ENCODE data around the gene KRT7. TPM values are rescaled to one million over a fixed set of nuclear protein-coding genes. Genes with fewer than 3 reads are reported as not detected.
"Not testable (repeated sequence)": the region's sequence is repeated elsewhere in the genome, so short reads cannot be mapped to it uniquely, and the experiment has no call there.

The KRT7 gene
- total RNA-seq, 1 experiment from 2014 or later = 302 TPM

DNA sequence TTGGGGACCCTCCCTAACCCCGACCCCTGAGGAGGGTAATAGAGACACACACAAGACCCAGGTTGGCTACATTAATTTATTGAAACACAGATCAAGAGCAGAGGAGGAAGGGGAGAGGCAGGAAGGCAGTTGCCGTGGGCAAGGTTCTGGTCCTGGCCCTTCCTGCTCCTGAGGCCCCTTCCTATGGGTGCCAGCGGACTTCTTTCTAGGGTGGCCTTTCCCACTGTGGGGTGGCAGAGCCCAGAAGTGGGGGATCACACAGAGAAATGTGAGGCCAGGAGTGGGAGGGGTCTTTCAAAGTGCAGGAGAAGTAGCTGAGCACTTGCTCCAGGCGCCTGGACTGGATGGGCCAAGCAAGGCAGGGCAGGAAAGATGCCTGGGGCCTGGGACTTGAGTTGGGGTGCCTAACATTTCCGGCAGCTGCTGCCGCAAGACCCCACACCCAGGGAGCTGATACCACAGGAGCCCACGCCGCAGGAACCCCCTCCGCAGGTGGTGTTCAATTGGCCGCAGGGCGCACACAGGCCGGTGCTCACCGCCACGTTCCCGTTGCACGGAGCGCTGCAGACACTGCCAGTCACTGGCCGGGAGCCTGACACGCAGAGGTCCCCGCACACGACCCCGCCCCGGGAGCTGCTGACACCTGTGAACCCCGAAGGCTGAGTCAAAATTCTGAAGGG lies 52.9 kb downstream of the KRT7 start:
- Histone ChIP-seq H3K9me3 (no peaks in the 10 kb centered on the region), H3K36me3 (no peaks in the 10 kb centered on the region), H3K27me3 (no peaks in the 10 kb centered on the region), H3K4me3 (no peak overlapping the region)
- no peak for DNase-seq

DNA sequence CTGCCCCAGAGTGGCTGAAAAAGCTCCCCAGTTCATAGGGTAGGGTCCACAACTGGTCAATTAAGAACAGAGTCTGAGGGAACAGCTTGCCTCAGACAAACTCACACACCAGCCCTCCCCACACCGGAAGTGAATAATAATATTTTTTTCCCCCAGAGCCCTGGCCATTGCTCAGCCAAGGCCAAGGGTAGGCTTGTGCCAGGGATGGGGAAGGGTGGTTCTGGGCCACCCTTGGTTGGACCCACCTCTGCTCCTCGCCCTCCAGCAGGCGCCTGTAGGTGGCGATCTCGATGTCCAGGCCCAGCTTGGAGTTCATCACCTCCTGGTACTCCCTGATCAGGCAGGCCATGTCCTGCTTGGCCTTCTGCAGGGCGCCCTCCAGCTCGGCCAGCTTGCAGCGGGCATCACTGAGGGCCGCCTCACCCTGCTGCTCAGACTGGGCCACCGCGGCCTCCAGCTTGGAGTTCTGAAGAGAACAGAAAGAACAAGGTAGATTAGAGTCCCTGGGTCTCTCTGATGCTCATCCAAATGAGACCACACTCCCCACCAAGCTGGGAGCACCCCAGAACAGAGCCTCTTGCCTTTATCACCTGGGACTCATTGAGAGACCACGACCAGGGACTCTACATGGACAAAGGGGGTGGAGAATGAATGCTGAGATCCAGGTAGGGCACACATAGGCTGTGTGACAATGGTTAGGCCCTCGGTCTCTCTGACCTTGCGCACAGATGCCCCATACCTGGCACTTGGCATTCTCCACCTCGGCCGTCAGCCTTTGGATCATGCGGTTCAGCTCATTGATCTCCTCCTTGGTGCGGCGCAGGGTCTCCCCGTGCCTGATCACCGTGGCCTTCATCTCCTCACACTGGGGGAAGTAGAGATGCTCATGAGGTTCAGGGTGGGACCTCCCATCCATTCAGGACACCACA lies 54.1 kb downstream of the KRT7 start:
- H3K36me3 ChIP-seq, H3K27me3 ChIP-seq, H3K4me3 ChIP-seq, DNase-seq, H3K9me3 ChIP-seq: not testable (repeated sequence)

DNA sequence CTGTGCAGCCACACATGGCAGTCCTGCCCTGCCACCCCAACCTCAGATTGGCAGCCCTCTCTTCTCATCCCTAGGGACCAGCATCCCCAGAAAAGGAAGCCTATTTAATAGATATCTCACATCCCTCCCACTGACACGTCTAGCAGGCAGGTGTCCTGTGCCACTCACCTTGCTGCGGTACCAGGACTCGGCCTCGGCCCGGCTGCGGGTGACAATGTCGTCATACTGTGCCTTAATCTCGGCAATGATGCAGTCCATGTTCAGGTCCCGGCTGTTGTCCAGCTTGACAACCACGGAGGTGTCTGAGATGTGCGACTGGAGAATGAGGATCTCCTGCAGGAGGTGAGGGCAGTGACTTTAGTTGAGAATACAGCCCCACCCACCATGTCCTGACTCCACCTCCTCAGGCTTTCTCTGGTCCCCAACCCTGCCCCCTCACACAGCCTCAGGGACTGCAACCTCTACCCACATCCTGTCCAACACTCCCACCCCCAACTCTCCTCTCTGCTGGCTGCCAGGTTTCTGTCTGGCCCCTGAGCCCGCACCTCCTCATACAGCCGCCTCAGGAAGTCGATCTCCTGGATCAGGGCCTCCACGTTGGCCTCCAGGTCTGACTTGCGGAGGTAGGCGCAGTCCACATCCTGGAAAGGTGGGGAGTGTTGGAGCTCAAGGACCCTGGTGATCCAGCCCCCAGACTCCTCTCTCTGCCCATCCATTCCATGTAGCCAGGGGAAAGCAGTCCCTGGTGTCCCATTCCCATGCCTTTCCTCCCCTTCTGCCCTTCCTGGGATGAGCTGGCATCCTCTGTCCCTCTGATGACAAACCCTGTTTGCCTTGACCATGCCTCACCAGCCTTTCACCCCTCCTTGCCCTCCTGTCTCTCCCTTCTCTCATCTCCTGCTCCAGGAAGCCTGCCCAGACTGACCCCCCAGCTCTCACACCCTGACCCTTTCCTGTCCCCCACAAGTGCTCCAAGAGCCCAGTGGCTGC lies 55.1 kb downstream of the KRT7 start:
- not testable (repeated sequence) for H3K36me3 ChIP-seq, H3K4me3 ChIP-seq, DNase-seq, H3K27me3 ChIP-seq, H3K9me3 ChIP-seq

DNA sequence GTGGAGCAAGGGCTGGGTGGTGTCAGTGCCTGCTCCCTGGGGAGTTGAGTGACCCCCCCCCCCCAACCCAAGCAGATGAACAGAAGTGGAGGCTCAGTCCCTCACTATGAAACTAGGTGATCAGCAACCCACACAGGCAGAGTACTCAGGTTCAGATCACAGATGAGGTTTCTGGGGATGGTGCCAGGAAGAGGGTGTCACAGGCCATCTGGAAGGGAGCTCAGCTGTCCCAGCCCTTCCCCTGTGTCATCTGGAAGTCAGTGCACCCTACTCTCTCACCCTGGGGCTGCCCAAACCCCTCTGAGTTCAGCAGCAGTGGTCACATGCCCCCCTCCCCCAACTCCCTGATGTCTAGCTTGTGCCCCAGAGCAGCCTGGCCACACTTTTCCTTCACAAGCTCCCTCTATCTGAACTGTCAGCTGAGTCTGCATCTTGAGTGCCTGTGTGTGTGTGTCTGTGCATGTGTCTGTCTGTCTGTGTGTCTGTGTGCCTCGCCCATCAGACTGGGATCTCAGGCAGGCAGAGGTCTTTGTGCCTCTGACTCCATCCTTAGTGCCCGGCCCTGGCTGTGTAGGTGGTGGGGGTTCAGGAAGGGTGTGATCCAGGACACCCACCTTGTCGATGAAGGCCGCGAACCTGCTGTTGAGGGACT lies 57.6 kb downstream of the KRT7 start:
- not testable (repeated sequence) for DNase-seq, H3K27me3 ChIP-seq, H3K36me3 ChIP-seq, H3K9me3 ChIP-seq, H3K4me3 ChIP-seq

DNA sequence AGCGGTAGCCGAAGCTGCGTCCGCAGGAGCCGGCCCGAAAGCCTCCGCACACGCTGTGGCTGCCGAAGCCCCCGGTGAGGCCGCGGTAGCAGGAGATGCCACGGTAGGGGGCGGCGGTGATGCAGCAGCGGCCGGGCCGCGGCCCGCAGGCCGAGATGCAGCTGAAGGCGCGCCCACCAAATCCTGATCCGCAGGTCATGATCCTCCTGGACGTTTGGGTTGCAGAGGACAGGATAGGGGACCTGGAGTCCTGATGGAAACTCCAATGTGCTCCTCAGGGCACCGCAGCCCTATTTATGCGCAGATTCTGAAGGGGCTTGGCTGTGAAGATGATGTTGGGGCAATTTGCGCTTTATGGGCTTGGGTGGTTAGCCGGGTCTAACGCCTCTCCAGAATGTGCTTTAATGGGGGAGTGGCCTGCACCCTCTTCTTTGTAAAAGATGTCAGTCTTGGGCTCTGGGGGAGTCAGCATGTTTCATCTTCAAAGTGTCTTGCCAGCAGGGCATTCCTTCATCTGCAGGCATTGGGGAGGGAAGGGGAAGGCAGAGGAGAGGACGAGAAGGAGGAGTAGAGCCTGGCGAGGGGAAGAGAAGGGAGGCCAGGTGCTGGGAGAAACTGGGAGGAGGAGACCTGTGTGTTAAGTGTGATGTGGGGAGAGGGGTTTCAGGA lies 58.4 kb downstream of the KRT7 start, which contains the start of gene KRT81:
TSS of gene KRT81 (minus strand) at position 268 of the 669 bp plus-strand sequence. CDS start at position 199, 69 bp downstream.
- no peaks in the 10 kb centered on the region for H3K9me3 ChIP-seq
- no peaks in the 10 kb centered on the region for H3K36me3 ChIP-seq
- H3K27me3 ChIP-seq = no peaks in the 10 kb centered on the region
- H3K4me3 ChIP-seq = no peak within 1 kb of the TSS
- no peak for DNase-seq

DNA sequence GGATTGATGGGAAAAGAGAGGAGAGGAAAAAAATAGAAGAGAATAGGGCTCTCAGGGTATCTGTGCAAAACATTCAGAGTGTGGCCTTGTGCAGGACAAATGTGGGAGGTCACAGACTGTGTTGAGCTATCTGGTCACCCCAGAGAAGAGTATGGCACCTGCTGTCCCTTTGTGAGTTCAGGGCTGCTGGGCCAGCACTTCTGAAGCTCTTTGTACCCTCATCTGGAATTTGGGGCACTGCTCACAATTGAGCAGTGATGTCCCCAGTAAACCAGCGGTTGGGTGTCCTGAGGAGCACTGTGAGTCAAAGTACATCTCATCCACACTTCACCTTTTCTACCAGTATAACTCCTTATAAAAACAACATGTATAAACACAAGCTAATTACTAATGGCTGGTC lies 60.9 kb downstream of the KRT7 start:
- H3K36me3 ChIP-seq = no peaks in the 10 kb centered on the region
- H3K27me3 ChIP-seq = no peaks in the 10 kb centered on the region
- no peak for DNase-seq
- no peaks in the 10 kb centered on the region for H3K9me3 ChIP-seq
- H3K4me3 ChIP-seq = no peak overlapping the region

DNA sequence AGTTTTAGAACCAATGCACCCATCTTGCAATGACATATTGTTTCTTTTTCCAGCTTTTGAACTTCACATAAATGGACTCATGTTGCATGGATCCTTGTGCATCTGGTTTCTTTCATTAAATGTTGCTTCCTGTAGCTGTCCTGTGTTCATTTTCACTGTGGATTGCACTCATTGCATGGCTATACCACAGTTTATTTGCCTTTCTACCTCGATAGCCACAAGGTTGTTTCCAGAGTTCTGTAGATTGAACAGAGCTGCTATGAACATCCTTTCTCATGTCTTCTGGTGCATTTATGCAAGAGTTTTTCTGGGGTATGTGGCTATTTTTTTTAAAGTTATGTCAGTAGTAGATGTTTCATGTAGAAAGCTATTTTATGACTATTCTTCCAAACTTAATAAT lies 61.8 kb downstream of the KRT7 start:
- no peak for DNase-seq

DNA sequence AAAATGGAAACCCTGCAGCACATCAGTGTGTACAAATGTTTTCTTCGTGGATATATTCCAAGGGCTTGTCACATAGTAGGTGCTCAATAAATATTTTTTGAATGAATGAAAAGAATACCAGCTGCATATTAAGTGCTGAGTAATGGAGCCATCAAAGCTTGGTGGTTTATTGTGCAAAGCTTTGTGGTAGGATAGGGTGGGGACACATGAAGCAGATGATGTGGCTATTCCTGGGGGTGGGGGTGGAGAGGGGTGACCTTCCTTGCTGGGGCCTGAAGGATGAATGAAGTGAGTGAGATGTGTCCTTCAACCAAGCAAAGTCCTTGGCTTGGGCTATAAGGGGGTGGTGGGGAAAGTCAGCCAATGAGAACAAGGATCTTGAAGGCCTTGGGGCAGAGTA lies 62.6 kb downstream of the KRT7 start:
- DNase-seq = no peak
- Histone ChIP-seq H3K4me3 (no peak overlapping the region), H3K9me3 (no peaks in the 10 kb centered on the region), H3K27me3 (no peaks in the 10 kb centered on the region), H3K36me3 (no peaks in the 10 kb centered on the region)

More for the DNA sequence above, 61.8 kb downstream of the KRT7 start:
- Histone ChIP-seq H3K27me3 (no peaks in the 10 kb centered on the region), H3K9me3 (no peaks in the 10 kb centered on the region), H3K36me3 (no peaks in the 10 kb centered on the region), H3K4me3 (no peak overlapping the region)

DNA sequence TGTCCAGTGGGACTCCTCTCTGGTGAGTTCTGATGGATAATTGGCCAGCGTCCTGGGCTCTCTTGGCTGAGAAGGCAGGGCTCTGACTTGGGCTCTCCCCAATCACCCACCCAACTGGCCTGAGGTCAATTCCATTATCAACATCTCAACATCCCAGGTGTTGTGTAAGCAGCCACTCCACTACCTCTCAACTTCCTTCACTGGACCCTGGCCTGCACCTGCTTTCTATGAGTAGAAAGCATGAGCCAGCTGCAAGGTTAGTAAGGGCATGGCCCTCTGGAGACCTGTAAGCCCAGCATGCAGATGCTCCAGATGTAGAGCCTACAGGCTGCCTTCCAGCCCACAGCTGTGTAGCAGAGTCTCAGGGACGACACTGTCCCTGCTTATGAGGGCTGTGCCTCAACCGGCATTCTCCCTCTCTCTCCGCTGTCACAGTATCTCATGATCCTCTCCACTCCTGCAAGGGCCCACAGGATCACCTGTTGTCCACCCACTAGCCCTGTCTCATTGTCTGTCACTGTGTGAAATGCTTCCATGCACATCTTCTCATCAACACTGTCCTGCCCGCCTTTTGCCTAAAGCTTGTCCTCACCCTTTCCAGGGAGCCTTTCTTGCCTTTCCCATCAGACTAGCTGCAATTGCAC lies 63.7 kb downstream of the KRT7 start:
- Histone ChIP-seq H3K36me3 (no peaks in the 10 kb centered on the region), H3K9me3 (no peaks in the 10 kb centered on the region), H3K4me3 (no peak overlapping the region), H3K27me3 (no peaks in the 10 kb centered on the region)
- DNase-seq = no peak

Other genes with a start within 250 kb of the KRT7 start
- gene TAMALIN, start 226.3 kb upstream of the KRT7 start, total RNA-seq (2014; rRNA removed; shearing (Covaris generic); ENCODE audit: low replicate concordance) = 1.4 and 2.0 TPM in 2 replicates
- 4.4 TPM in 1 of 2 replicates, not detected in the other for gene NR4A1, start 181.8 kb upstream of the KRT7 start, total RNA-seq (2014; rRNA removed; shearing (Covaris generic); ENCODE audit: low replicate concordance)
- 45.4 and 110 TPM in 2 replicates for gene ATG101, start 163.3 kb upstream of the KRT7 start, total RNA-seq (2014; rRNA removed; shearing (Covaris generic); ENCODE audit: low replicate concordance)
- gene SMIM41, start 153.5 kb upstream of the KRT7 start, total RNA-seq (2014; rRNA removed; shearing (Covaris generic); ENCODE audit: low replicate concordance) = not detected in 2 replicates
- 12.0 and 18.2 TPM in 2 replicates for gene KRT80, start 41.2 kb upstream of the KRT7 start, total RNA-seq (2014; rRNA removed; shearing (Covaris generic); ENCODE audit: low replicate concordance)
- gene KRT86, start 41.4 kb downstream of the KRT7 start, total RNA-seq (2014; rRNA removed; shearing (Covaris generic); ENCODE audit: low replicate concordance) = 13.3 and 13.6 TPM in 2 replicates
- 2.2 and 3.8 TPM in 2 replicates for gene KRT81, start 58.3 kb downstream of the KRT7 start, total RNA-seq (2014; rRNA removed; shearing (Covaris generic); ENCODE audit: low replicate concordance)
- not detected in 2 replicates for gene KRT83, start 88.2 kb downstream of the KRT7 start, total RNA-seq (2014; rRNA removed; shearing (Covaris generic); ENCODE audit: low replicate concordance)
- not detected in 2 replicates for gene KRT85, start 134.2 kb downstream of the KRT7 start, total RNA-seq (2014; rRNA removed; shearing (Covaris generic); ENCODE audit: low replicate concordance)
- gene KRT84, start 152.4 kb downstream of the KRT7 start, total RNA-seq (2014; rRNA removed; shearing (Covaris generic); ENCODE audit: low replicate concordance) = not detected in 2 replicates
- not detected in 2 replicates for gene KRT82, start 173.1 kb downstream of the KRT7 start, total RNA-seq (2014; rRNA removed; shearing (Covaris generic); ENCODE audit: low replicate concordance)
- gene KRT75, start 201.1 kb downstream of the KRT7 start, total RNA-seq (2014; rRNA removed; shearing (Covaris generic); ENCODE audit: low replicate concordance) = not detected in 2 replicates
- gene KRT6B, start 218.9 kb downstream of the KRT7 start, total RNA-seq (2014; rRNA removed; shearing (Covaris generic); ENCODE audit: low replicate concordance) = not detected in 2 replicates
- gene KRT6C, start 240.6 kb downstream of the KRT7 start, total RNA-seq (2014; rRNA removed; shearing (Covaris generic); ENCODE audit: low replicate concordance) = not detected in 2 replicates

Data from MG63 (cell line).